Stimulated activated CD8-positive, alpha-beta memory T cell treated with anti-CD3 and anti-CD28 coated beads, Interleukin-12 subunit alpha, Interleukin-12 subunit beta, amount 100 ng/mL, for 4 hours (primary cell): Measurements from ENCODE around the gene CACNA2D3.

Experiments used
- DNase-seq: peaks from one replicate; pipeline ENCODE4 v3.0.0-alpha.2; 2020; ENCODE audit warnings: low read depth

CACNA2D3 gene

GRCh38 chr3:54801977-54802376 is 679.6 kb downstream of the CACNA2D3 start:
- DNase-seq = no peak

DNA sequence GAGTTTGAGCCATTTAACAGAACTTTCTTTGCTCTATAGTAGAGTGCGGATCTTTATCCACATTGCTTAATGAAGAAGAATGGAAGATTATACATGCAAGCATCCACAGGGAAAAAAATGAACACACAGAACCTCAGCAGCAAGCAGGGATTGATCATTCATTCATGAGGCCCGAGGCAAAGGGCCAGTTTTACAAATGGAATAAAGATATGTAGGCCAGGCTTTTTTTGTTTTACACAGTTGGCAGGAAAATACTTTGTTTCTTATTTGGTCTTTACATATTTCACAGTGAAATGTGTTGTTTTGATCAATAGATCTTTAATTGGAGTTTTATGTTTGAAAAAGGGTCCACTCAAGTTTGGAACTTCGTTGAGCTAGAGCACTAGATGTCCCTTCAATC is 688.0 kb downstream of the CACNA2D3 start:
- no peak for DNase-seq

DNA sequence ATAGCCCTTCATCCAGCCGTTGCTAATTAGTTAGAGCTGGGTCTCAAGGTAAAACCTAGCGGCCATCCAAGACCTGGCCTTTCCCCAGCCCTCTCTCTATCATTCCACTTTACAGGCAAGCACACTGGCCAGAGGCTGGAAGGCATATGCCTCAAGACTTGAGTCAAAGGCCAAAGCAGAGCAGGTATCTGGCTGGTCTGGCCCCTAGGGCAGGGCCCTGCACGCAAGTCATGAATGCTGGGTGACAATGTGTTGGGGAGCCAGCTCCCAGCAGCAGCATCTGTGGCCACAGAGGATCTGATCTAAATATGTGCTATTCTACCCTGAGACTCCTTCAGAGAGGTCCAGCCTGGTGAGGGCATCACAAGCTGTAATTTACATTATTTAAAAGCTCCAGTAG is 691.9 kb downstream of the CACNA2D3 start:
- no peak for DNase-seq

DNA sequence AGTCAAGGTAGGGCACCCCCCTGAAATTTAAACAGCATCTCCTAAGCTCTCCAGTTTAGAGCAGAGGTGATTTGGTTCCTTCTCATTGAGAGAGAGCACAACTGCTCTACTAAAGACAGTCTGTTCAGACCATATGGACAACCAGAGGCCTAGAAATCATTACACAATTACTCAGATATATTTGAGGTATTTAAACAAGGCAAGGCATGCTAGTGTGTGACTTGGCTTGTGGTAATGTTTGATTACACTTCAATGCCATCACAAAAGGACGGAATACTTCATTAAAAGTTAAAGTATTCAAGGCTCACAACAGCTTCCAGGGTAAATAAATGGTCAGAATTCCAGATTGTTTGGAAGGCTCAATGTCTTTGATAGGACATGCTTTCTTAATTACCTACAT is 695.3 kb downstream of the CACNA2D3 start:
- no peak for DNase-seq

DNA sequence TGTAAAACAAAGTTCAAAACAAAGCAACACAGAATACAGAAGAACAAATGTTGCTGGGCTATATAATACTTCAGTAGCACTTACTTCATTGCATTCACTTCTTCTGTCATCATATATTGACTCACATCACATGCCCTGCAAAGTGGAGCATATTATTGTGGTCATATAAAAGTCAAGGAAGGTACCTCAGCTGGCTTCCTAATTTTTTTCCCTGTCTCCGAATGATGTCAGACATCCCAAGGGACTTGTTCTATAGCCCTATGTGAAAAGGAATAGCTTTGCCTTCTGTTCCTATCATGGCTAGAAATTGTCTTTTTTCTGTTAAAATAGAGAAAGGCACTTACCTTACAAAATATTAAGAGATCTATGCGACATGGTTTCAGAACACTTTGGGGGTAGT is 696.1 kb downstream of the CACNA2D3 start:
- no peak for DNase-seq

DNA sequence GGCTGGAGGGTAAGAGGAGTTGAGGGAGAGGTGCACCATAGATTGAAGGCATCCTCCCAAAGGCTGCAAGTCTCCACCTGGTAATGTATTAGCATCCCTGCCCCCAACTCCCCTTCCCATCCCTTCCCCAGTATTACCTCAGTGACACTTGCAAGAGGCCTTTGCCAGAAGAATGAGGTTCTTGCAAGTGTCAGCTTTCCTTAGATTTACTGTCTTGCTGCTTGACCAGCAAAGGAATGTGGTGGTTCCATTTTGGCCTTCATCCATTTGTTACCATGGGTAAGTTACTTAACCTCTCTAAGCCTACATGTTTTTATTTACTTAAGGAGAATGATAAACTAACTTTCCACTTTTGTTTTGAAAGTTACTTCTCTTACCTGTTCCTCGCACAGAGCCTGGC is 696.6 kb downstream of the CACNA2D3 start:
- DNase-seq = no peak

GRCh38 chr3:54819946-54820345 is 697.6 kb downstream of the CACNA2D3 start:
- DNase-seq = no peak

- DNase-seq = no peak
Observed at GRCh38 chr3:54822206-54822605, 699.9 kb downstream of the CACNA2D3 start.

DNA sequence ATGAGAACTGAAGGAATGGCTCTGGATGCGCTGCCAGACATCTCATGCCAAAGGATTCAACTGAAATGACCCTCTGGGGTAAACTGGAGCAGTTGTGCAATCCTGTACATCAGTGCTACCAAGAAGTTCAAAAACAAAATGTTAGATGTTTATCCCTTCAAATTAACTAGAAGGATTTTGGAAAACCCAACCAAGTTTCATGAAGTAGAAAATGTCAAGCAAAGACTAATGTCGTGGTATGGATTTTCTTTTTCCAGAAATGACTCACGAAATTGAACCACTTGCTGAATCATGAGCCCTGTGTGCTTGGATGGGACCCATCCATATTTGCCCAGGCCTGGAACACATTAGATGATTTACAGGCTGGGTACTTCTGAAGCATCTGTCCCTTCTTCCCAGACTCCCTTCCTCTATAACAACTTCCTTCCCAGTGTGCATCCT is 703.9 kb downstream of the CACNA2D3 start:
- no peak for DNase-seq

DNA sequence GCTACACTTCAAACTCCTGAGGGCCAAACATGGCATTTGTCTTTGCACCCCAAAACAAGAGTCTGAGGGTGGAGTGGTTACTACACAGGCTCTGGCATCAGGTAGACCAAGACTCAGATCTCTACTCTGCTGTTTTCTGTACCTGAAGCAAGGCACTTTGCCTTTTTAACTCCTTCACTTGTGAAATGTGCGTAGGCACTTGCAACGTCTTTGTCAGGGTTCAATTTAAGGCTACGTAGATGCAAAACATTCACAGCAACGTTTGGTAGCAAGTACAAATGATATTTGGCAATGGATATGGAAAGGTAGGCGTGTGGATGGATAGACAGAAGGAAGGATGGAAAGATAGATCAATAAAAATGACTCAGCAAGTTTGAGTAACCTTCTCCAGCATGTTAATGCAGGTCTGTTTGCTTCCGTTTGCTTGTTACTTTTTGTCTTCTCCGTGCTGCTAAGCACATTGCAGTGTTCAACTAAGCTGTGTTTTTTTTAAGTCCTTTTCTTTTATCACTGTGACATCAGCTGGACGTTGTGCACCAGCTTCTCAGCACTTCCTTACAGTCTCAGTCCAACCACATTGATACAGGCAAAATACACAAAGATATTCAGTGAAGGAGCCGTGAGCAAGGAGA is 704.8 kb downstream of the CACNA2D3 start:
- no peak for DNase-seq

- no peak for DNase-seq
Observed at GRCh38 chr3:54827776-54828175, 705.4 kb downstream of the CACNA2D3 start.

- no peak for DNase-seq
Observed at GRCh38 chr3:54830658-54831057, 708.3 kb downstream of the CACNA2D3 start.

- DNase-seq = no peak
Observed at GRCh38 chr3:54831112-54831511, 708.8 kb downstream of the CACNA2D3 start.

DNA sequence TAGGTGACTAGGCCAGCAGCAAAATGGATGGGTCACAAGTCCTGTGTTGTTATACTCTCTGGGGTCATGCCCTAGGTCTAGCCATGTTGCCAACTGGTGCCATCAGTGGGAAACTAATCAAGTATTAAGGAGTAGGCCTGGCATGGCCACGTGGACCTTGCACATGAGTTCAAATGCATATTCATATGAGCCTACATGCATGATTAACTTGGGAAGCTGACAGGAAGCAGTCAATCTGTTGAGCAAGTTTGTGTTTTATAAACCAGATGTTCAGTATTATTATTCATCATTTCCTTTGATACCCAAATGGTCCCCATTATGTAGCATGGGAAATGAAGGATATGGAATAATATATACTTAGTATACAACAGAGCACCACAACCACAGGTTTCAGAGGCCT is 710.5 kb downstream of the CACNA2D3 start:
- no peak for DNase-seq

DNA sequence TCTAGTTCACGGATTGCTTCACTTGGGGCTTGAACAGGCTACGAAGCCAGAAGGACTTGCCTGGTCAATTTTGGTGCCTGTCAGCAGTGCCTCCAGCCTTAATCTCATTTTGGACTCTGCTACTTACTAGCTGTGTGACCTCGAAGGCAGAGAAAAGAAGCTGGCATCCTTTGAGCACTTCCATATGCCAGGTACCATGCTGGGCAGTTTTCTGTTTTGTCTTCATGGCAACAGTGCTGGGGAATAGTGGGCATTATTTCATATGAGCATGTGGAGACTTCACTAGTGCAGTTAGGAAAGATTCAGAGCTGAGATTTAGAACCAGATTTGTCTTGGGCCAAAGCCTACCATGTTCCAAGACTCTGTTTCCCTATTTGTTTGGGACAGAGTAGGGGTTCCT is 713.3 kb downstream of the CACNA2D3 start:
- no peak for DNase-seq

DNA sequence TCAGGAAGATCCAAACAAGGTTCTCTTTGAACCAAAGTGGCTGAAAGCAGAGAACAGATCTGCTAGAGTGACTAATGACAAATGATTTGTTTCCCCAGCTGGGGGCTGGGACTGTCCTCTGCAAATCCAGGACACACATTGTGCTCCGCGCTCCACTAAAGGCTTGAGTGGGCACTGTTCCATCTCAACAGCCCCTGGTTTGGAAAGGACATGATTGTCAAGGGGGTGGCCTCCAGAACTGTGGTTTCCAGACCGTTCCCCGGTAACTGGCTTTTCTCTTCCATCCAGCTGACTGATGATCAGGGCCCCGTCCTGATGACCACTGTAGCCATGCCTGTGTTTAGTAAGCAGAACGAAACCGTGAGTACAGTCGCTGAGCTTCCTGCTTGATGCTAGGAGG is 714.5 kb downstream of the CACNA2D3 start:
- DNase-seq = no peak

- DNase-seq = no peak
Observed at GRCh38 chr3:54837964-54838363, 715.6 kb downstream of the CACNA2D3 start.

GRCh38 chr3:54841471-54841870 is 719.1 kb downstream of the CACNA2D3 start:
- DNase-seq = no peak

GRCh38 chr3:54843352-54843751 is 721.0 kb downstream of the CACNA2D3 start:
- no peak for DNase-seq

- DNase-seq = no peak
Observed at GRCh38 chr3:54844211-54844610, 721.9 kb downstream of the CACNA2D3 start.

- no peak for DNase-seq
Observed at GRCh38 chr3:54845011-54845410, 722.7 kb downstream of the CACNA2D3 start.

- DNase-seq = no peak
Observed at GRCh38 chr3:54845551-54845950, 723.2 kb downstream of the CACNA2D3 start.

DNA sequence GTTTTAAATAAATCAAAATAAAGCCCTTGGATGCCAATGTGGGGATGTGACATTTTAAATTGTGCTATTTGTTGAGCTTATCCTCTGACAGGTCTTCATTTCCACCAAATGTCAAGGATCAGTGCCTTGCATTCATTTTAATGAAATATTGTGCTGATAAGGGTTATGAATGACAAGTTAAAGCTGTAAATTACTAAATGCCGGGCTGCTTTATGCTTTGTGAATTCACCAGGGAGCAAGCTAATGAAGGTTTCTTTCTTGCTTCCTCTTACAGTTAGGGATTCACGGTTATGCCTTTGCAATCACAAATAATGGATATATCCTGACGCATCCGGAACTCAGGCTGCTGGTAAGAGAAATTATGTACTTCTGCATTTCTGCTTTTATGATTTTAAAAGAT is 723.8 kb downstream of the CACNA2D3 start:
- DNase-seq = no peak

DNA sequence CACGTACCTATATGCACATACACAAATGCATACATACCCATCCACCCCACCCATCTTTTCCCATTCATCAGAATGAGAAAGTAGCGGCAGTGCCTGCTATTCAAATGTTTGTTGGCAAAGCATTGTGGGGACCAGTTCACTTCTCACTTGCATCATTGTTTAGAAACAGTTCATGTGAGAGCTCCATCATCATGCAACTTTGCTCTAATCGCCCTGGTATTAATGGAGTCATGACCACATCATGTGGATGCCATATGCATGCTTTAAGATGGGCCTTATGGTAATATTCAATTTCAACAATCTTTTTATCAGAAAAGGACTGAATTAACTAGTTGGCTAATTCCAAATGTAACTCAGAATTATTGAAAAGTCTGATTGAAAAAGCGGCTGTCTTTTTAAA is 725.0 kb downstream of the CACNA2D3 start:
- DNase-seq = no peak

DNA sequence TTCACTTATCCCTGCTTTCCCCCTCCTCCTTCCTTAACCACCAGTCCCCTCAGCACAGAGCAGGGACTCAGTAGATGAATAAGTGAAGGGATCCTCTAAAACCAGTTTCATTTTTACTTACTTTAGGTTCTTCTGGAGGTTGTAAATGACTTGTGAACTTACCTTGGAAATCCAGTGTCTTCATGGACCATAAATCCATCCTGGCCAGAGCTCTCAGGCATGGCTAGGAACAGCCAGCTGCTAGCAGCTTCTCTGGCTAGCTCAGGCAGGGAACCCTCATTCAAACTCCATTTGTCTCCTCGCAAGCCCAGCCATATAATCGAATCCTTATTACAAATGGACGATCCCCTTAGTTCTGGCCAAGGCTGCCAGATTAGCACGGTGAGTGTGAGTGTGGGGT is 727.0 kb downstream of the CACNA2D3 start:
- DNase-seq = no peak
